HG03039 (cell line): Measurements from ENCODE around the gene KDM2A.

ENCODE experiments used
- ATAC-seq: cut with Tn5 transposase; IDR thresholded peaks from one replicate; pipeline ENCODE4 v1.9.1; 2021; ENCODE audit warnings: mild to moderate bottlenecking, moderate library complexity; ENCODE audit not compliant: unreplicated experiment

Gene KDM2A

DNA sequence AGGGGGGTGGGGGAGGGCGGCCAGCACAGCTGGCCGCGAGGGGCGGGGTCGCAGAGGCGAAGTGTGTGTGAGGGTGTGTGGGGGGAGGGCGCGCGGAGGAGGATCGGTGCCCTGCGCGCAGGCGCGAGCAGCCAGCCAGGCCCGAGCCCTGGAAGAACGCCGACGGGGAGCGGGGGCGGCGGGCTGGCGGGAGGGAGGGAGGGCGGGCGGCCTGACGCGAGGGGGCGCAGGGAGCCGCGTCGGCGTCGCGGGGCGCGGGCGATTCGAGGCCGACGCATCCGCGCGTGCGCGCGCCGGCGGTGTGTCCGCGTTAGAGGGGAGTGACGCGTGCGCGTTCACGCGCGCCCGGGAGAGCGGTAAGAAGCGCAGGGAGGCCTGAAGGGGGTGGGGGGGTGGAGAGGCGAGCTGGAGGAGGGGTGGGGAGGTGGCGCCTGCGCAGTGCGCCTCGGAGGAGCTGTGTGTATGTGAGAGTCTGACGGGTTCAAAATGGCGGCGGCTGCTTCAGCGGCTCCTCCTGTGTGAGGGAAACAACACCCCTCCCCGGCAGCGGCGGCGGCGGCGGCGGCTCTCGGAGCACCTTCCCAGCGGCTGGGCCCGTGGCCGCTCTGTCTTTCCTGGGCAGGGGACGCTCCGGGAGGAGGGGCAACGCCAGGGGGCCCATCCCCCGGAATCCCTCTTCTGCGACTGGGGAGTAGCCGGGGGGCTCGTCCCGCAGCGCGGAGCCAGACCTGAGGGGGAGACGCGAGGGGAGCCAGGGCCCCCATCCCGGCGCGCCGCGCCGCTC lies at the start of gene KDM2A:
KDM2A (plus strand) TSS at position 463 of the 784 bp plus-strand sequence. CDS start 2,054 bp downstream, outside the sequence.
- ATAC-seq: peak; percentile 67

DNA sequence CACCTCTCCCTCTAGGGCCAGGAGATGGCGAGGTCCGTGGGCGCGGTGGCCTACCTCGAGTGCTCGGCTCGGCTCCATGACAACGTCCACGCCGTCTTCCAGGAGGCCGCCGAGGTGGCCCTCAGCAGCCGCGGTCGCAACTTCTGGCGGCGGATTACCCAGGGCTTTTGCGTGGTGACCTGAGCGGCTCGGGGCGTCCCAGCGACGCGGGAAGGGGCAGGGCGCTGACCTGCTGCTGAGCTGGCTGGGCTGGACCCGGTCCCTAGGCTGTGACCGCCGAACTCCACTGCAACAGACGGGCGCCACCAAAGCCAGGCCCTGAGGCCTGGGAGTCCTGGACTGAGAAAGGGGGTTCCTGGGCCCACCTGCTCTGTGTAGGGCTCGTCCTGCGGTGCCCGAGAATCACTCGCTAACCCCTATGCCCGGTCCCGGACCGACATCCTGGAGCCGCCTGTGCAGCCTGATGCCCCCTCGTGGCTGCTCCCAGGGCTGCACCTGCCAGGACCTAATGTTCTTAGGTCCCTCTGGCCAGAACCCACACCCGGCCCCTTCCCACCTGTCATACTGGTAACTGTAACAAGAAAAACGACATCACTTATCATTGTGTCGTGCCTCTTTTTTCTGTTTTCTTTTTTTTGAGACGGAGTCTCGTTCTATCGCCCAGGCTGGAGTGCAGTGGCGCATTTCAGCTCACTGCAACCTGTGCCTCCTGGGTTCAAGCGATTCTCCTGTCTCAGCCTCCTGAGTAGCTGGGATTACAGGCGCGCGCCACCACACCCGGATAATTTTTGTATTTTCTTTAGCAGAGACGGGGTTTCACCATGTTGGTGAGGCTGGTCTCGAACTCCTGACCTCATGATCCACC lies 47.4 kb upstream of the KDM2A start:
- ATAC-seq: no peak

DNA sequence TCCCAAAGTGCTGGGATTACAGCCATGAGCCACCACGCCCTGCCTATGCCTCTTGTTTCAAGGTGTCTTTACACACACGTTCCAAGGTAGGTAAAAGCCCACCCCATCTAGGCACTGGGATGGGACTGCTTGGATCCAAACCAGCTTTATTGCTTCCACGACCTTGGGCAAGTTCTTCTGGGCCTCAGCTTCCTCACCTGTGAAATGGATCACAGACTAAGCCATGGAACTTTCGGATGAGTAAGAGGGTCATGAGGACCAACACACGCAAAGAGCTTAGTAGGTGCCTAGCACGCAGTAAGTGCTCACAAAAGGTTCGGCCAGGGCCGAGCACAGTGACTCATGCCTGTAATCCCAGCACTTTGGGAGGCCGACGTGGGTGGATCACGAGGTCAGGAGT lies 46.8 kb upstream of the KDM2A start:
- no peak for ATAC-seq

DNA sequence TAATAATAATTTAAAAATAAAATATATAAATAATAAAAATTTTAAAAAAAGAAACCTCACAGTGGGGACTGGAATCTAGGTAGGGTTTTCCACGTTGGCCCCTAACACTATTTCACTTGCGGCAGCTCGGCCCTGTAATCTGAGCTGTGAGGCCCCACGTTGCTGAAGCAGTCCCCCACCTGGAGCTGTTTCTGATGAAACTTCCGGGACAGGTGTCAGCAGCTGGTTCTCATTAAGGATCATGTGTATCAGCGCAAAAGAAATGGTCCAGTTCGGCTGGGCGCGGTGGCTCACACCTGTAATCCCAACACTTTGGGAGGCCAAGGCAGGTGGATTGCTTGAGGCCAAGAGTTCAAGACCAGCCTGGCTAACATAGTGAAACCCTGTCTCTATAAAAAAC lies 45.2 kb upstream of the KDM2A start:
- ATAC-seq: no peak

DNA sequence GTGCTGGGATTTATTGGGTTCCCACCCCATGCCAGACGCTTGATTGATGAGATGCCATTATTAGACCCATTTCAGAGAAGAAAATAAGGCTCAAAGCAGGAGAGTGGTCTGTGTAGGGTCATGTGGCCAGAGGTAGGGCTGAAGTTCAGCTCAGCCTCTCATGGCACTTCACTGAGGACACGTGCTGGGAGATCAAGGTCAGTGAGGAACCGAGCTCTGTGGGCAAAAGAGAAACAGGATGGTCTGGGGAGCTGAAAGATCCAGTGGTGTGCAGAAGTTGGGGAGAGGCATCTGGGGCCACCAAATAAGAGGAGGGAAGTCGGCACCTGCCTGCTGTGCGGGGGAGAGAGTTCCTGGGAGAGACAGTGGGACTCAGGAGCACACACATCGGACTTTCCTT lies 42.9 kb upstream of the KDM2A start:
- no peak for ATAC-seq

DNA sequence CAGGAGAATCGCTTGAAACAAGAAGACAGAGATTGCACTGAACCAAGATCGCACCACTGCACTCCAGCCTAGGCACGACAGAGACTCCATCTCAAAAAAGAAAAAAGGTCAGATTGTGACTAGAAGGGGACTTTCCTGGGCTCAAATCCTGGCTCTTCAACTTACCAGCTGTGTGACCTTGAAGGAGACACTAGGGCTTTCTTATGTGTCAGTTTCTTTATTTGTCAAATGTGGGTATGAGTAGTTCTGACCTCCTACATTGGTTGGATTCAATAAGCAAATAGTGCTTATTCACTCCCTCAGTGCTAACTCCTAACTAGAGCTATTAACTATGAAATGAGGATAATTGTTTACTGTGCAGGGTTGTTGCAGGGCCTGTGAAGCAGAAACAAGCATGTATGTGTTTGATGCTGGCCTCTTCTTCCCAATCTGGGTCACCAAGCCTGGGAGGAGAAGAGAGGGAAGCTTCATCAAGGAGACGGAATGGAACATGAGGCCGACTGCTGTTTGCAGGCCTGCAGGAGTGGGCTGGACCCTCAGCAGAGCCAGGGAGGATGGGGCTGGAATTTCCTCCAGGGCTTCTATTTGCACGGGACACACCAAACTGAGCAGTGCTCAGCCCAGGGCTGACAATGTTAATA lies 39.9 kb upstream of the KDM2A start:
- no peak for ATAC-seq

DNA sequence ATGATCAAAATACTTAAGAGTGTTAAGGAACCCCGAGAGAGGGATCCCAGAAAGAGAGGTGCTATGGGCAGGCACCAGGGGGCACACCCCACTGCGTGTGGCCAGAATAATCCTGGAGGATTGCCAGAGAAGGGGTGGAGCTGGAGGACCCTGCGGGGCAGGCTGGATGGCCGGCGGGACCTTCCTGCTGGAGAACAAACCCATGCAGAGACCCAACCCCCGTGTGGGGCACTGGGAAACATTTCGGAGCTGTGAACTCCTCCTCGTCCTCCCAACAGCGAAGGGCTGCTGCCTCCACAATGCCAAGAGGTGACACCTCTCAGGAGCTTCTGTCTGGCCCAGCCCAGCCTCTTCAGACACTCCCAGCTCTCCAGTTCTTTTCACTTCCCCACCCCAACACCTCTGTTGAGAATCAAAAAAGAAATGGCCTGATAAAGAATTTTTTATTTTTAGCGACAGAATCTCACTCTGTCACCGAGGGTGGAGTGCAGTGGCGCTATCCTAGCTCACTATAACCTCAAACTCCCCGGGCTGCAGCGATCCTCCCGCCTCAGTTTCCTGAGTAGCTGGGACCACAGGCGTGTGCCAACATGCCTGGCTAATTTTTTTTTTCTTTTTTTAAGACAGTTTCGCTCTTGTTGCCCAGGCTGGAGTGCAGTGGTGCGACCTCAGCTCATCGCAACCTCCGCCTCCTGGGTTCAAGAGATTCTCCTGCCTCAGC lies 36.8 kb upstream of the KDM2A start:
- no peak for ATAC-seq

DNA sequence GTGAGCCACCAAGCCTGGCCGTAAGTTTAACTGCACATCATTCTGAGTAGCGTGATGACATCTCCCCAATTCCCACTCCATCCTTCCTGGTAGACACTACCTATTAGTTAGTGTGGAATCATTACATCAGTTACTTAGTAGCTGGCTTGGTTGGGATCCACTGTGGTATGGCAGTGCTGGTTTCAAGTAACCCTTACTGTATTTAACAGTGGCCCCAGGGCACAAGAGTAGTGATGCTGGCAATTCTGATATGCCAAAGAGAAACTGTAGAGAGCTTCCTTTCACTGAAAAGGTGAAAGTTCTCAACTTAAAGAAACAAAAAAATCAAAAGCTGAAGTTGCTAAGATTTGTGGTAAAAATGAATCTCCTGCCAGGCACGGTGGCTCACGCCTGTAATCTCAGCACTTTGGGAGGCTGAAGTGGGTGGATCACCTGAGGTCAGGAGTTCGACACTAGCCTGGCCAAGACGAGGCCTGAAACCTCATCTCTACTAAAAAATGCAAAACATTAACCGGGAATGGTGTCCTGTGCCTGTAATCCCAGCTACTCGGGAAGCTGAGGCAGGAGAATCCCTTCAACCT lies 35.2 kb upstream of the KDM2A start:
- ATAC-seq: no peak

DNA sequence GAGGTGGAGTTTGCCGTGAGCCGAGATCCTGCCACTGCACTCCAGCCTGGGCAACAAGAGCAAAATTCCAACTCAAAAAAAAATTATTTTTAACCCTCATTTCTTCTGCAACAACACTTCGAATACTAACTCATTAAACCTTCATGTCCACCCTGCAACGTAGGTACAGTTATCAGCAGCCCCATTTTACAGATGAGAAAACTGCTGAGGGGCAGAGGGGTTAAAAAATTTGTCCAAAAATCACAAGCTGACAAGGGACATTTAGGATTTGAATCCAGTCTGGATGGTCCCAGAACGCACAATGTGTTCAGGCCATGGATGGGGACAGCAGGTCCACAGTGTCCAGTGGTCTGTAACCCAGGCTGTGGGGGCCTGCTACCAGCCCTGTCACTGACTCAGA lies 33.4 kb upstream of the KDM2A start:
- no peak for ATAC-seq

DNA sequence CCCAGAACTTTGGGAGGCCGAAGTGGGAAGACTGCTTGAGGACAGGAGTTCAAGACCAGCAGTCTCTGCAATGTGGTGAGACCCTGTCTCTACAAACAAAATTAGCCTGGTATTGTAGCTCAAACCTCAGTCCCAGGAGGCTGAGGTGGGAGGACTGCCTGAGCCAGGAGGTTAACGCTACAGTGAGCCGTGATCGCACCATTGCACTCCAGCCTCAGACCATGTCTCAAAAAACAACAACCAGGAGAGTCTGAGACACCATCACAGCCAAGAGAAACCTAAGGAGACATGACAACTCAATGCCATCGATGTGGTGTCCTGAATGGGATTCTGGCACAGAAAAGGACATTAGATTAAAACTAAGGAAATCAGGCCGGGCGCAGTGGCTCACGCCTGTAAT lies 28.3 kb upstream of the KDM2A start:
- no peak for ATAC-seq

DNA sequence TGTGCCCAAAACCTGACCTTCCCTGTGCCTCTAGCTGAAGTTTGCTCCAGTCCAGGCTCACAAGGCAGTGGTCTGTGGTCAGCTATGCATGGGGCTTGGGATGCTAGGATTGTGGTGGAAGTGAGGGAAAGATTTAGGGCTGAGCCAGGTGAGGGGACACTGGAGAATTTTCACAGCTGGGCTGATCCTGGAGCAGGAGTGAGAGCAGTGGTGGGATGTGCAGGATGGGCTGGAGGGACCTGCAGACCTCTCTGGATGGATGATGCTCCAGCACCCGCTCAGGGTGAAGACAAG lies 23.9 kb upstream of the KDM2A start:
- ATAC-seq: no peak

DNA sequence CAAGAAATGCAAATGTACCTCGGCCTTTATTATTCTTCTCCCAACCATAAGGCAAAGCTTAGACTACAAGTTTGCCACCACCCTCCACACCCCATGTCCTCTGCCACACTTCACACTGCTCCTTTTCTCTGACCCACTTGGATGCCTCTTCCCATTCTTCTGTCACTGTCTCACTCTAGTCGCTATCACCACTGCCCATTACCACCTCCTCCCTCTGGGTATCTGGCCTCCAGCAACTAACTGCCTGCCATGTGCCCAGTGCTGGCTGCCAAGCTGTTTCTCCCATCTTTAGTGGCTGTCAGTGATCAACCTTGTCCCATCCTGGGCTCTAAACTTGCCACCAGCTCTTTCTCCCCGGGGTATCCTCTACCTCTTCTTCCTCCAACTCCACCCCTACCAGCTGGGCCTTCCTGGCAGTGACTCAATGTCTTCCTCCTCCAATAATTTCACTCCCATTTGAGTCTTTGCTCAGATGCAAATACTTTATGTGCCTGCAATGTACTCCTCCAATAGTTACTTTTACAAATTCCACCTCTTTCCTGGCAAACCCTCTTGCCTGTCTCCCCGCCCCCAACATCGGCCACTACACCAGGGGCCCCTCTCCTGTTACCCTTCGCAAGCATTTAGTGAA lies 20.1 kb upstream of the KDM2A start:
- no peak for ATAC-seq

DNA sequence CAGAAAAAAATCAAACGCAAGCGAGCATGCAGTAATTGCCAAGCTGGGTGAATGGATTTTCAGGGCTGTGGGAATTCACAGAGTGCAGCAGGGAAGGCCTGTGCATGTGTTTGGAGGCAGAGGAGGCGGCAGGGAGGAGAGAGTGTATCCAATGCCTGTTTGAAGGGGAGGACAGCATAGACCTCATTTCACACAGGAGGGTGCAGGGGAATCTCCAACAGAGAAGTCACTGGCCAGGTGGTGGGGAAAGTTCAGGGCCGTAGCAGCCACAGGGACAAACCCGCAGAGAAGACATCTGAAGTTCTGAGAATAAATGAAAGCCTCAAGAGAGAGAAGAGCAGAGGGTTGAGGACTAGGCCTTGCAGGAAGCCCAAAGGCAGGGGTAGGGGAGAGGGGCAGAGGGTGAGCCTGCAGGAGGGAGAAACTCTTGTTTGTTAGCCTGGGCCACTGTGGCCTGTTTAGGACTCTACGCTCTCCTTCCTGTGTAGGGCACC lies 19.2 kb upstream of the KDM2A start:
- ATAC-seq: no peak

DNA sequence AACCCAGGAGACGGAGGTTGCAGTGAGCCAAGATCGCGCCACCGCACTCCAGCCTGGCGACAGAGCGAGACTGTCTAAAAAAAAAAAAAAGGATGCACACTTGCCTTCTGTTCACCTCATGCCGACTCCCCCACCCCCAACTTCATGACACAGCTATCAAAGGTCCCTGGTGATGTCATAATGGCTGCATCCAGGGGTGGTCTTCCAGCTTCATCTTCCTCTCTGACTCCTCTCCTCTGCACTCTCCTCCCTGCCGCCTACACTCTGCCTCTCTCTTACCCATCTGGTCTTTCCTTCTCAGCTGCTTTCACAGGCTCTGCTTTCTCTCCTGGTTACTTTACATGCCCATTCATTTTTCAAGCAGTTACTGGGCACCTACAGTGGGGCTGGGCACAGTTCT lies 16.4 kb upstream of the KDM2A start:
- ATAC-seq: no peak

DNA sequence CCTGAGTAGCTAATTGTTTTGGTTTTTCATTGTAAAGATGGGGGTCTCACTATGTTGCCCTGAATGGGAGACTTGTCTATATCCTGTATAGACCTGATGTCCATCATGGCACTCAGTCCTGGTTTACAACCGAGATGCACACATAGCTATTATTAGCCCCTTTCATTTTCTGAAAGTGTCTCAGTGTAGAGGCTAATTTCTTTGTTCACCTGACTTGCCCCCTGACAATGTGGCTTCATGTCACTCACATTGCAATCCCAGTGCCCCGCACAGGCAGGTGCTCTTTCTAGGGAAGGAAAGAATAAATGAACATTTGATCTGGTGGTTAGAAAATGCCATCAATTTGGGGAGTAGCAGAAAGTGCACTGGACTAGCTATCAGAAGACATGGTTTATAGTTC lies 13.1 kb upstream of the KDM2A start:
- no peak for ATAC-seq

DNA sequence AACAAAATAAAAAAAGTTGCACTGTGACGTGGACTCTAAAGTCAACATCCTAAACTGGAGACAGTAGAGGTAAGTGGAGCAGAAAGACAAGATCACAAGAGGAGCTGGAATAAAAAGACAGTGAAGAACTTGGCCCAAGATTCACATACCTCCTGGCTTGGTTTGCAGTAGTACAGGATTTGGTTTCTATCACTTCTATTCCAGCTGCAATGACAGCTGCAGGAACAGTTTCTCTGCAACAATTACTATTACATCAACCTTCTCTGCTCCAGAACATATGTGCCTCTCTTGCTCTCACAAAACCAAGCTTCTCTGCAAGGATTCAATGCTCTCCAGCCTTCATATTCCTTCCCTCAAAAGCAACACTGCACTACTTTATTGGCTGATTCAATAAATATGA lies 7.8 kb upstream of the KDM2A start:
- ATAC-seq: no peak

DNA sequence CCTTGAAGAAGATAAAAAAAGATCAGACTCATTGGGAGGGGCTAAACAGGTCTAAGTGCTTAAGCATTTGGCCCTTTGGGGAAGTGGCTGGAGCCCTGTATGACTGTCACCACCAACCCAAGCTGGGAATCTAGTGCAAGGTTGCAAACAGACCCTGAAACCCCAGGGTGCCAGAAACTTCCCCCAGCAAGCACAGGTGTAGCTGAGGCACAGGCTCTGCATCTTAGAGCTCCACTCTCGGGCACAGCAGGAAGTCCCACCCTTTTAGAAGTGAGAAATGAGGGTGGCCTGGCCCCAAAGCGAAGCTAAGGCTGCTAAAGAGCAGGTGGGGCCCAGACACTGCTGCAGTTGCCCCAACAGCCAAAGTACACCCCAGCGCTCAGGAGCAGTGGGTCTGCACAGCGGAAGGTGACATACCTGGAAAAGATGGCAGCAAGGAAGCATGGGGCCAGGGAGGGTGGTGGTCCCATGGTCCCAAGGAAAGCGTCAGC lies 5.8 kb upstream of the KDM2A start:
- ATAC-seq: no peak

DNA sequence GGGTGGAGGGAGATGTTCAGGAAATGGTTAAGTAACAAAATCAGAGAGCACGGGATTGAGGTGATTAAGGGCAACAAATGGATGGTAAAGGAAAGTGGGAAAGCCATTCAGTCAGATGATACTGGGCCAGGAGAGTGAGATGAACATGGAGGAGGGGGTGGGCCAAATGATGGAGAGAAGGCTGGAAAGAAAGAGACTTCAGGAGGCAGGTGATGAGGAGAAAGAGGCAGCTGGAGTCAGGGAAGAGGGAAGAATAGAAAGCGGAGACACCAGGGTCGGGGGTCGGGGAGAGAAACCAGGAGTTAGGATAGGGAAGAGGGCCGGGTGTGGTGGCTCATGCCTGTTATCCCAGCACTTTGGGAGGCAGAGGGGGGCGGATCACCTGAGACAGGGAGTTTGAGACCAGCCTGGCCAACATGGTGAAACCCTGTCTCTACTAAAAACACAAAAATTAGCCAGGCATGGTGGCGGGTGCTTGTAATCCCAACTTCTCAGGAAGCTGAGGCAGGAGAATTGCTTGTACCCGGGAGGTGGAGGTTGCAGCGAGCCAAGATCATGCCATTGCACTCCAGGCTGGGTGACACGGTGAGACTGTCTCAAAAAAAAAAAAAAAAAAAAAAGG lies 4.7 kb upstream of the KDM2A start:
- ATAC-seq: no peak

DNA sequence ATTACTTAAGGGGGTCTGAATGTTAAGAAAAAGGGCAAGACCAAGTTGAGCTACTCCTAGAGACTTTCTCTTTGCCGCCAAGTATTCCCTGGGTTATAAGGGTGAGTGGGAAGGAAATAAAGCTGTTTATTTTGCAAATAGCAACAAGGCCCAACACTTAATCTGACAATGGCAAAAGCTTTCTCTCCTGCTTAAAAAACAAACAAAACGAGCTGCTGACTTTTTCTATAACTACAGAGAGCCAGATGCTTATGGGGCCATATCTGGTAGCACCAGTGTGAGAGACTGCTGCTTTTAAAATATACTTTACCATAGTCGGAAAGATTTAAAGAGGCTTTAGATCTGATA lies 2.3 kb upstream of the KDM2A start:
- ATAC-seq: no peak

DNA sequence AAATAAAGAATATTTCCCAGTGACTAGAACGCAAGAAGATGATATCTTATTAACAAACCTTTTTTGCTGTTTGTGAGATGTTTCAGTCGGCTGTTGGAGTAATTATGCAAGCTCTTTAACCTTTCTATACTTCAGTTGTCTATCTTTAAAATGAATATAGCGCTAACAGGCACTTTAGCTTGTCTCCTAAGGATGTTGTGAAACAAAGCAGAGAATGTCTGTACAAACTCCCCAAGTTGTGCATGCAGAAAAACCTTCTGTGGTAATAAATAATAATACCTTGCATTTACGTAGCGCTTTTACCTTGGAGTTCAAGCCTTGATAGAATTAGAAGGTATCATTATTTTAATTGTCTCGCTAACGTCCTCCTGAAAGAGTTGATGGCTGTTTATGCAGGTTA lies 1.9 kb upstream of the KDM2A start:
- ATAC-seq: no peak
